OCI-LY1 (cell line): ENCODE measurements around the gene ANTKMT.

Experiments
- H2AFZ ChIP-seq: fragments of 200-600 bp; sonication (generic), shearing (Covaris generic); 2 replicates; pipeline ENCODE4 v1.6.0; 2014; ENCODE audit warnings: antibody characterized with exemption, mild to moderate bottlenecking, low read length
- H3F3A ChIP-seq: fragments of 200-600 bp; sonication (generic), shearing (Covaris generic); 2 replicates; pipeline ENCODE4 v1.6.0; 2014; ENCODE audit warnings: mild to moderate bottlenecking, antibody characterized with exemption, low read length, moderate library complexity; ENCODE audit not compliant: insufficient read depth
- H3K27ac ChIP-seq: fragments of 200-600 bp; sonication (generic); 2 replicates; pipeline ENCODE4 v1.5.1; 2014; ENCODE audit warnings: low read length, mixed run types, mild to moderate bottlenecking, low read depth; ENCODE audit not compliant: poor library complexity, severe bottlenecking
- H3K27me3 ChIP-seq: fragments of 200-600 bp; sonication (generic); 2 replicates; pipeline ENCODE4 v1.6.0; 2014; ENCODE audit warnings: antibody characterized with exemption, mild to moderate bottlenecking, low read length, moderate library complexity; ENCODE audit not compliant: insufficient read depth
- H3K36me3 ChIP-seq: fragments of 200-600 bp; sonication (generic); 2 replicates; pipeline ENCODE4 v1.6.1; 2014; ENCODE audit warnings: mild to moderate bottlenecking, antibody characterized with exemption, low read length, moderate library complexity, mixed read lengths; ENCODE audit not compliant: insufficient read depth
- H3K4me1 ChIP-seq: fragments of 200-600 bp; sonication (generic); 2 replicates; pipeline ENCODE4 v1.5.1; 2014; ENCODE audit warnings: mild to moderate bottlenecking, low read length, moderate library complexity; ENCODE audit not compliant: insufficient read depth, severe bottlenecking
- H3K4me2 ChIP-seq: fragments of 200-600 bp; sonication (generic), shearing (Covaris generic); 2 replicates; pipeline ENCODE4 v1.6.1; 2014; ENCODE audit warnings: low read length
- H3K4me3 ChIP-seq: fragments of 200-600 bp; sonication (generic); 2 replicates; pipeline ENCODE4 v1.5.1; 2014; ENCODE audit warnings: low read length, low read depth, mild to moderate bottlenecking, mixed read lengths; ENCODE audit not compliant: poor library complexity, severe bottlenecking
- H3K79me2 ChIP-seq: fragments of 200-600 bp; shearing (Covaris generic); 2 replicates; pipeline ENCODE4 v1.6.1; 2016; ENCODE audit warnings: mixed run types, low read length, mixed read lengths; ENCODE audit not compliant: insufficient read depth
- H3K9ac ChIP-seq: fragments of 200-600 bp; sonication (generic), shearing (Covaris generic); 2 replicates; pipeline ENCODE4 v1.6.1; 2014; ENCODE audit warnings: mild to moderate bottlenecking, low read length, mixed read lengths
- H3K9me2 ChIP-seq: fragments of 200-600 bp; sonication (generic), shearing (Covaris generic); 2 replicates; pipeline ENCODE4 v1.6.1; 2014; ENCODE audit warnings: low read depth, mild to moderate bottlenecking, low read length, mixed read lengths
- H3K9me3 ChIP-seq: fragments of 200-600 bp; shearing (Covaris generic); 2 replicates; pipeline ENCODE4 v1.6.1; 2014; ENCODE audit warnings: low read length, mixed read lengths
- H4K20me1 ChIP-seq: fragments of 200-600 bp; sonication (generic), shearing (Covaris generic); 2 replicates; pipeline ENCODE4 v1.6.0; 2016; ENCODE audit warnings: mild to moderate bottlenecking, low read length; ENCODE audit not compliant: insufficient read depth
- EZH2 ChIP-seq: fragments of 200-600 bp; sonication (generic), shearing (Covaris generic); IDR thresholded peaks from 2 replicates; pipeline ENCODE4 v1.8.0; 2017; ENCODE audit warnings: borderline replicate concordance, mixed run types, mild to moderate bottlenecking, antibody characterized with exemption, low read length, moderate library complexity, mixed read lengths
- TF ChIP-seq, protein P1 (sequence below): fragments of 200-600 bp; sonication (generic), shearing (Covaris generic); IDR thresholded peaks from 2 replicates; pipeline ENCODE4 v1.5.1; 2017; ENCODE audit warnings: mild to moderate bottlenecking, antibody characterized with exemption, low read length, moderate library complexity, mixed read lengths

Gene ANTKMT

DNA sequence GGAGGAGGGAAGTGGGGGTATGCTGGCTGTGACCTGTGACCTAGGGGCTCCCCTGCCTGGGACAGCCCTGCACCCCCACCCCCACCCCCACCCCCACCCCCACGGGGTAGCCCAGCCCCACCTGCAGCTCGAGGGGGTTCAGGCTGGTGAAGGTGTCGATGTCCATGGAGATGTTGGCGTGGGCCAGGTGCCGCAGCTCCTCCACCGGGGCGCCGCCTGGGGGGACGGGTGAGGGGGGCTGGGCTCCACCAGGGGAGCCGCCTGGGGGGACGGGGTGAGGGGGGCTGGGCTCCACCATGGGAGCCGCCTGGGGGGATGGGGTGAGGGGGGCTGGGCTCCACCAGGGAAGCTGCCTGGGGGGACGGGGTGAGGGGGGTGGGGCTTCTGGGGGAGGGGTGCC lies 49.5 kb downstream of the ANTKMT start:
- TF ChIP-seq EZH2, result no peak
- TF ChIP-seq, protein P1, sequence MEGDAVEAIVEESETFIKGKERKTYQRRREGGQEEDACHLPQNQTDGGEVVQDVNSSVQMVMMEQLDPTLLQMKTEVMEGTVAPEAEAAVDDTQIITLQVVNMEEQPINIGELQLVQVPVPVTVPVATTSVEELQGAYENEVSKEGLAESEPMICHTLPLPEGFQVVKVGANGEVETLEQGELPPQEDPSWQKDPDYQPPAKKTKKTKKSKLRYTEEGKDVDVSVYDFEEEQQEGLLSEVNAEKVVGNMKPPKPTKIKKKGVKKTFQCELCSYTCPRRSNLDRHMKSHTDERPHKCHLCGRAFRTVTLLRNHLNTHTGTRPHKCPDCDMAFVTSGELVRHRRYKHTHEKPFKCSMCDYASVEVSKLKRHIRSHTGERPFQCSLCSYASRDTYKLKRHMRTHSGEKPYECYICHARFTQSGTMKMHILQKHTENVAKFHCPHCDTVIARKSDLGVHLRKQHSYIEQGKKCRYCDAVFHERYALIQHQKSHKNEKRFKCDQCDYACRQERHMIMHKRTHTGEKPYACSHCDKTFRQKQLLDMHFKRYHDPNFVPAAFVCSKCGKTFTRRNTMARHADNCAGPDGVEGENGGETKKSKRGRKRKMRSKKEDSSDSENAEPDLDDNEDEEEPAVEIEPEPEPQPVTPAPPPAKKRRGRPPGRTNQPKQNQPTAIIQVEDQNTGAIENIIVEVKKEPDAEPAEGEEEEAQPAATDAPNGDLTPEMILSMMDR, result no peak
- Histone ChIP-seq H3K4me2 (no peak overlapping the region), H4K20me1 (no peaks in the 10 kb centered on the region), H3K9me2 (no peaks in the 10 kb centered on the region), H3F3A (no peaks in the 10 kb centered on the region), H3K9me3 (no peaks in the 10 kb centered on the region), H3K4me3 (no peak overlapping the region), H3K27ac (no peak overlapping the region), H2AFZ (no peak overlapping the region), H3K36me3 (no peaks in the 10 kb centered on the region), H3K4me1 (no peaks in the 10 kb centered on the region), H3K27me3 (no peaks in the 10 kb centered on the region), H3K9ac (no peak overlapping the region), H3K79me2 (no peaks in the 10 kb centered on the region)
